ENCODE measurements around the gene MON1A.

- TF ChIP-seq CTCF (IDR thresholded peaks at IDR 0.05; ENCODE audit: low read depth, low read length), result no peak
- no peak for TF ChIP-seq EZH2phosphoT487 (IDR thresholded peaks at IDR 0.05; ENCODE audit: low read depth)
Observed at GRCh38 chr3:49859576-49860305, 69.9 kb downstream of the MON1A start.
